Measurements from ENCODE around the gene COL2A1.
A peak's percentile ranks its signal among the peaks of the same experiment; 100 is the strongest.

COL2A1 gene

DNA sequence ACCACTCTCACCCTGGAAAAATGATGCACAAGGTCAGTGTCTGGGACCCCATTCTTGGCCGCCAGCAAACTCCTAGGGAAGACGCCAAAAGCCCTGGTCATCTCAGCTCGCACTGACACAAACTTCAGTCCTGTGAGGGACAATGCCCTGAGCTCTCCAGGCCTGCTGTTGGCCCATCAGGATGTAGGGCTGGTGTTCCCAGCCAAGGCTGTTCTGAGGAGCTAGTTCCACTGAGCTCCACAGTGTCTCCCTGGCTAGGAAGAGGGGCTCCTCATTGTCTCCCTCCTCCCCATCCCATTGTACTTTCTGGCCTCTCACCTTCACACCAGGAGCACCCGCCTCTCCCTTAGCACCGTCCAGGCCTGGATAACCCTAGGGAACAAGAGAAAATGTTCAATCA is 10.8 kb downstream of the COL2A1 start:
- Mint-ChIP-seq H3K4me1 (ENCODE audit: low read depth) (peaks cover 23% of the 10 kb centered on the region), H3K27me3 (peaks cover 32% of the 10 kb centered on the region), H3K4me3 (no peak overlapping the region), H3K9me3 (no peaks in the 10 kb centered on the region), H3K27ac (no peak overlapping the region), H3K36me3 (ENCODE audit: low read depth) (no peaks in the 10 kb centered on the region)
- DNase-seq = no peak

DNA sequence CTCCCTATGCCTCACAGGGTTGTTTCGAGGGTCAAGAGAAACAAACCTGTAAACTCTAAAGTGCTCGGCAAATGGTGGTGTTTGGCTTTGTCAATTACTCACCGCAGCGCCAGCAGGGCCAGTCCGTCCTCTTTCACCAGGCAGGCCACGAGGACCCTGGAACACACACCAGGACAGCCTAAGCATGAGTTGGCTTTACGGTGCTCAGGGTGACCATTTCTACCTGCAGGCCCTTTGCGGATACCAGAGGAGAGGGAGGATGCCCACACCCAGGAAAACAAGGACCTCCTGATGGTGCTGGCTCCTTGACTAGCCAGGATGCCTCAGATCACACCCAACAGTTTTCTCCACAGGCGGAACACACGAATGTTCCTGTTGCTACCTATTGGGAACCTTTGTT is 11.5 kb downstream of the COL2A1 start:
- H3K36me3 Mint-ChIP-seq (ENCODE audit: low read depth) = no peaks in the 10 kb centered on the region
- peaks cover 23% of the 10 kb centered on the region for H3K4me1 Mint-ChIP-seq (ENCODE audit: low read depth)
- no peak overlapping the region for H3K4me3 Mint-ChIP-seq
- H3K9me3 Mint-ChIP-seq = no peaks in the 10 kb centered on the region
- no peak for DNase-seq
- no peak overlapping the region for H3K27ac Mint-ChIP-seq
- peaks cover 32% of the 10 kb centered on the region for H3K27me3 Mint-ChIP-seq

DNA sequence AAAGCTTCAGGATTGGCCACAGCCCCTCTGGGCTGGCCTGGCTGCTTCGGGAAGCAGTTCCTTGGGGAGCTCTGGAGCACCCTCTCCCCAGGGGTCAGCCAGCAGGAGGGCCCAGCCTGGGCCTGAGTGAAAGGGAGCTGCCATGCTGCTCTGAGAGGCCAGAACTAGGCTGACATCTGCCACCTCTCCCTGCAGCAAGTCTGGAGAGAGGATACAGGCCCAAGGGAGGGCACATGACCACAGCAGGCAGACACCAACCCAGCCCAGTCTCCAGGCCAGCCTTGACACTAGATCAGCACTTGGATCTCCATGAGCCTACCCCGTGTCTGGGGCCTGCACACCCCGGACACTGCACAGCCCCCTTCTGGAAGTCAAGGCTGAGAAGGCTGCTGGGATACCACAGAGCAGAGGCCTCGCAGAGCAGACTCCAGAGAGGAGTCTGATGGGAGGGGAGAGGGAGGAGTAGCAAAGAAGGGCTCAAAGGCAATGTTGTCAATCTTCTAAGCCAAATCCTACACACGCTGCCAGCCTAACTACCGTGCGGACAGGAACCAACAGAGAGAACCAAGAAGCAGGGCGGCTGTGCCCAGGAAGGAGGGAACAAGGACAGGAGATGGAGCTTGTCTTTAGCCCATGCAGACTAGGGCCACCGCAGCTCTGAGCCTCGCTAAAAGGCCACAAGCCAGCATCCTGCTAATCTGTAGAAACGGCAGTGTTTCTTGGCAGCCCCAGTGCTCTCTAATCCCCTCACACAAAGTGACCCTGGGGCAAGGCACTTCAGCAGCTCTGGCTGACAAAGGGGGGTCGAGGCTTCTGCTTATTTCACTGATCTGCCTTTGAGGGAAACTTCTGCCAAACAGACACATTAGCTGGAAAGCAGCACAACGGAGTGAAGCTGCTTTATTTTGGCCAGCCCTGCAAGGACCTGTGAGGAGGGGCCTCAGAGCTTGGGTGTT is 12.9 kb downstream of the COL2A1 start:
- no peaks in the 10 kb centered on the region for H3K9me3 Mint-ChIP-seq
- H3K4me1 Mint-ChIP-seq (ENCODE audit: low read depth) = peaks cover 23% of the 10 kb centered on the region
- H3K27ac Mint-ChIP-seq = no peak overlapping the region
- no peaks in the 10 kb centered on the region for H3K36me3 Mint-ChIP-seq (ENCODE audit: low read depth)
- H3K27me3 Mint-ChIP-seq = peaks cover 27% of the 10 kb centered on the region
- DNase-seq = no peak
- H3K4me3 Mint-ChIP-seq = no peak overlapping the region

DNA sequence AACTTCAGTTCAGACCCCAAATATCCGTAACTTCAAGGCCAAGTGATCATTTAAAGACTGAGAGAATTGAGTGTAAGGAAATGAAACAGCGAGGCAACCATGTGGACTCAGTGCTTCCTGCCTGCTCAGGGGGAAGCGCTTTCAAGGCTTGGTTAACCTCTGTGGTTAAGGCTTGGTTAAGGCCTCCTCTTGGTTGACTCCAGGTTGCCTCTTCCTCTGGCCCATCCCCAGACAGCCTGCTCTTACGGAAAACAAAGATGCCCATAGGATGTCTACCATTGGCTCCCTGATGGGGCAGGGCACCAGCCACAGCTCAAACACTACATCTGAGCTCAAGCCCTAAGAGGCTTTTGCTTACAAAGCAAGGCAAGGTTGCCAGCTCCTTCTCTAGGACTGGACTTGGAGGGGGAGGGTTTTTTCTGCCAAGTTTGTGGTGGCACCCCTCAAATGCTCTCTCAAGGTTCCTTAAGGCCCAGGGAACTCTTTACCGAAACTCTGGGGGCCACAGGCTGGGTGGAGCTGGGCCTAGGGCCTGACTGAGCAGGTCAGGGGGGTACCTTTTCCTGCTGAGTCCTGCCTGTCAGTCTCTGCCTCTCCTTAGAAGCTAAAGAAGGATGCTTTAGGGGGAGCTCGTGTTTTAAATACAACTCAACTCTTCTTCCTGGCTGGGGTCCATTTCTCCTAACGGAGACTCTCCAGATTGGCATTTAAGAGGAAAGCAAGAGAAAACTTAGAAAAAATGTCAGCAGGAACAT is 13.7 kb downstream of the COL2A1 start:
- peak; percentile 59 for DNase-seq
- Mint-ChIP-seq H3K36me3 (ENCODE audit: low read depth) (no peaks in the 10 kb centered on the region), H3K27ac (peak overlapping the region; percentile 82), H3K27me3 (peaks cover 23% of the 10 kb centered on the region), H3K4me3 (no peak overlapping the region), H3K4me1 (ENCODE audit: low read depth) (peaks cover 23% of the 10 kb centered on the region), H3K9me3 (no peaks in the 10 kb centered on the region)

DNA sequence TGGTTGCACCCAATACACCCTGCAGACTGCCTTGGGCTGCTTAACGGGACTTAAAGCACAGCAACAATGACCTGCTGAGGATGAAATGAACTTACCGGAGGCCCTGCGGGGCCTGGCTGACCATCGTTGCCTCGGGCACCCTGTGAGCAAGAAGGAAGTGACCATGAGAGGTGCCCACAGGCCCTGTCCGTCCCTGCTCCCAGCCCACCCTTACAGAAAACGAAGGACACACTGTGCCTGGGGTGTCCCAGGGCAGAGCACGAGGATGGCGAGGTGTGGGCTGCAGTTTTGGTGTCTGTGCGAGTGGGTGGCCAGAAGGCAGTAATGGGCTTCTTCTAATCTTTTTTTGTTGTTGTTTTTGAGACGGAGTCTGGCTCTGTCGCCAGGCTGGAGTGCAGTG is 14.6 kb downstream of the COL2A1 start:
- no peaks in the 10 kb centered on the region for H3K36me3 Mint-ChIP-seq (ENCODE audit: low read depth)
- no peak overlapping the region for H3K4me3 Mint-ChIP-seq
- H3K27ac Mint-ChIP-seq = peak overlapping the region; percentile 4
- H3K9me3 Mint-ChIP-seq = no peaks in the 10 kb centered on the region
- H3K27me3 Mint-ChIP-seq = peaks cover 17% of the 10 kb centered on the region
- no peak for DNase-seq
- H3K4me1 Mint-ChIP-seq (ENCODE audit: low read depth) = peaks cover 23% of the 10 kb centered on the region

DNA sequence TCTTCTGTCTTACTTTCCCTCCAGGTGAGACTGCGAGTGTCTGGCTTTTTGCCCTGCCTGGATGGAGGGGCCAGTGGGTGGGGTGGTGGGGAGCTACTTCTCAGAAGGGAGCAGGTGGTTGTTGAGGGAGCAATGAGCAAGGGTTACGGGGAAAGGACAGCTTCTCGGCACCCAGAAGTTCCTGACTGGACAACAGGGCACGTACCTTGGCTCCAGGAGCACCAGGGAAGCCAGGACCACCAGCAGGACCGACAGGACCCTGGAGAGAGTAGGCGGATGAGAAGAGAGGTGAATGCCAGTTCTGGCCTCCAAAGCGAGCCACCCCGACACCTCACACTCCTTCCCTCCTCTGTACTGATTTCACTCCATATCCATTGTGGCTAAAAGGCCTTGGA is 15.3 kb downstream of the COL2A1 start:
- no peak for DNase-seq
- Mint-ChIP-seq H3K27me3 (peaks cover 17% of the 10 kb centered on the region), H3K4me1 (ENCODE audit: low read depth) (peaks cover 23% of the 10 kb centered on the region), H3K27ac (no peak overlapping the region), H3K9me3 (no peaks in the 10 kb centered on the region), H3K4me3 (no peak overlapping the region), H3K36me3 (ENCODE audit: low read depth) (no peaks in the 10 kb centered on the region)

DNA sequence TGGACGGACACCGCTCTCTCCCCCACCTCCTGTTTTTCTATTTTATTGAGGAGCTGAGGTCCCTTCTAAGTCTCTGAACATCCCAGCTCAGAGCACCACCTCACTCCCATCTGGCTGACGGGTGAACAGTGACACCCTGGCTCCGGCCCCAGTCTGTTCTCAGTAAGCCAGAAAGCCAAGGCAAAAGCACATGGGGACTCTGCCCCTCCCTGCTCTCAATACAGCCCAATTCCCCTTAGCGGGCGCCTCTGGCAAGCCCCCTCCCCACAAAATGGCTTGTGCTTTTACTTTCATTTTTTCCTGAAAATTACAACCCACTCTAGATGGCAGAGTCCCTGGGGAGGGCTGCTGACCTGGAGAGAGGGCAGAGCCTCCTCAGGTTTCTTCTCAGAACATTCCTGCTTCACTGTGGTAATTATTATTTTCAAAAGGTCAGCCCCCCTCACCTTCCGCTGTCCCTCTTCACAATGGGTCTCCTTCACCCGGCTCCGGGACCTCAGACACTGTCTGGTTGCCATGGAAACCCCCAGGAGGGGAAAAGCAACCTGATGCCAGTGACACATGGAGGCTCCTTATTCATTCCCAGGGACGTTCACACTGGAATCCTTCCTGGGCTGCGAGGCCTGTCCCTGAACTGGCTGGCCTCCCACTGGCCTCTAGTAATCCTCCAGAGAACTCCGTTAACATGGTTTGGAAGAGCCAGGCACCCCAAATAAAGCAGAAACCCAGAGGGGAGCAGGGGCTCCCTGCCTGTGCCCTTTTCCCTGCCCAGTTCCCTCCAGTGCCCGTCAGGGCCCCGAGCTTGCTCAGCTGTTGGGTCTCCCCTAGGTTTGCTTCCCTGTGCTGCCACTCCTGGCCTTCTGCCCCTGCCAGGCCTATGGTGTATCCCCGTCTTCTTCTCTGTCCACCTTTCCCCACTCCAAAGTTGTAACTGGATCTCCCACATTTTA is 15.9 kb downstream of the COL2A1 start:
- peak; percentile 26 for DNase-seq
- Mint-ChIP-seq H3K36me3 (ENCODE audit: low read depth) (no peaks in the 10 kb centered on the region), H3K27ac (no peak overlapping the region), H3K4me1 (ENCODE audit: low read depth) (peaks cover 23% of the 10 kb centered on the region), H3K27me3 (peaks cover 12% of the 10 kb centered on the region), H3K4me3 (no peak overlapping the region), H3K9me3 (no peaks in the 10 kb centered on the region)

DNA sequence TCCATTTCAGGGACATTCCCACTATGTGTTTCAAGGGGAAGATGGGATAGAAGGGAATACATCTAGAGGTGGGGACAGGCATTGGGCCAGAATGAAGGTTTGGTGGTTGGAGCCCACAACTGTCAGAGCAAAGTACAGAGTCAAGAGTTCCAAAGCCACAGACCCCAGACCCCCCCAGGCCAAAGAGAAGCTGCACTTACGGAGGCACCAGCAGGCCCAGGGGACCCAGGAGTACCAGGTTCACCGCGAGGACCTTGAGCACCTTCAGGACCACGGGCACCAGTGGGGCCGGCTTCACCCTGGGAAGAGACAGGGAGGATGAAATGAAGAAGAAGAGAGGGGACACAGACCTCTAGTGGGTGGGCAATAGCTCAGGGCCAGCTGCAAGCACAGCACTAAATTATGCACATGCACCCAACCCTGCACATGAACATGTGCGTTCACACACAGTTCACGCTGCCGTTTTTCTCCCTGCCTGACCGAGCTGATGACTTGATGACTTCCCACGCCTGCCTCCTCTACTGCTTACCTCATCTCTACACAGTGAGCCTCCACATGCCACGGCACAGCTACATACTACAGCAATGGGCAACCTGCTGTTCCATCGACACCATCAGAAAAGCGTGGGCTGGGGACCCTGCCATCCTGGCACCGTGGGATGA is 16.7 kb downstream of the COL2A1 start:
- no peaks in the 10 kb centered on the region for H3K9me3 Mint-ChIP-seq
- no peak overlapping the region for H3K4me3 Mint-ChIP-seq
- H3K27ac Mint-ChIP-seq = no peak overlapping the region
- H3K4me1 Mint-ChIP-seq (ENCODE audit: low read depth) = peaks cover 23% of the 10 kb centered on the region
- peak; percentile 19 for DNase-seq
- H3K36me3 Mint-ChIP-seq (ENCODE audit: low read depth) = no peaks in the 10 kb centered on the region
- peaks cover 9% of the 10 kb centered on the region for H3K27me3 Mint-ChIP-seq

DNA sequence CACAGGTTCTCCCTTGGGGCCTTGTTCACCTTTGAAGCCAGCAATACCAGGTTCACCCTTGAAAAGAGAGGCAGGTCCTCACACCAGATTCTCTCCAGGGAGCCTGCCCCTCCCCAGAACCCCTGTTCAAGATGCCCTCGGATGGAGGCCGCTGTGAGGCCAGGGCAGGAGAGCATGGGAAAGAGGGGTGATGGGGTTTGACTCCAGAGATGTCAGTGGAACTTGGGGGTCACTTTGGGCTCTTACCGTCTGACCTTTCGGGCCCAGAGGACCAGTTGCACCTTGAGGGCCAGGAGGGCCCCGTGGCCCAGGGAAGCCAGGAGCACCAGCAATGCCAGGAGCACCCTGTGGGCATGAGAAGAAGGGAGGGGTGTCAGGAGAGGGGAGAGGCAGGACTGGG is 17.4 kb downstream of the COL2A1 start:
- Mint-ChIP-seq H3K36me3 (ENCODE audit: low read depth) (no peaks in the 10 kb centered on the region), H3K9me3 (no peaks in the 10 kb centered on the region), H3K4me1 (ENCODE audit: low read depth) (peaks cover 23% of the 10 kb centered on the region), H3K4me3 (no peak overlapping the region), H3K27me3 (peaks cover 5% of the 10 kb centered on the region), H3K27ac (no peak overlapping the region)
- DNase-seq = no peak

DNA sequence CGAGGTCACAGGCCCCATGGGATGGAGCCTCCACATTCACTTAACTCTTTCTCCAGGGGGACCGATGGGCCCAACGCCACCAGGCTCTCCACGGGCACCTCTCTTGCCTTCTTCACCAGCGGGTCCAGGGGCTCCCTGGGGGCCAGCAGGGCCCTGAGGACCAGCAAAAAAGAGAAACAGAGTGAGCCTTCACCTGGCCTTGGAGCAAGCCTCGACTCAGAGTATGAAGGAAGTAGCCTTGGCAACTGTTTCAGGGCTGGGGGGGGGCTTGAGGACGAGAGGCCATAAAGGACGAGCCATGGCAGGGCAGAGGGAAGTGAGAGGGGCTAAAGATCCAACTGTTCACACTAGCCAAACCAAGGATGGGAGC is 18.0 kb downstream of the COL2A1 start:
- peaks cover 4% of the 10 kb centered on the region for H3K27me3 Mint-ChIP-seq
- no peaks in the 10 kb centered on the region for H3K36me3 Mint-ChIP-seq (ENCODE audit: low read depth)
- no peak overlapping the region for H3K27ac Mint-ChIP-seq
- peaks cover 23% of the 10 kb centered on the region for H3K4me1 Mint-ChIP-seq (ENCODE audit: low read depth)
- no peak for DNase-seq
- H3K4me3 Mint-ChIP-seq = no peak overlapping the region
- H3K9me3 Mint-ChIP-seq = no peaks in the 10 kb centered on the region

DNA sequence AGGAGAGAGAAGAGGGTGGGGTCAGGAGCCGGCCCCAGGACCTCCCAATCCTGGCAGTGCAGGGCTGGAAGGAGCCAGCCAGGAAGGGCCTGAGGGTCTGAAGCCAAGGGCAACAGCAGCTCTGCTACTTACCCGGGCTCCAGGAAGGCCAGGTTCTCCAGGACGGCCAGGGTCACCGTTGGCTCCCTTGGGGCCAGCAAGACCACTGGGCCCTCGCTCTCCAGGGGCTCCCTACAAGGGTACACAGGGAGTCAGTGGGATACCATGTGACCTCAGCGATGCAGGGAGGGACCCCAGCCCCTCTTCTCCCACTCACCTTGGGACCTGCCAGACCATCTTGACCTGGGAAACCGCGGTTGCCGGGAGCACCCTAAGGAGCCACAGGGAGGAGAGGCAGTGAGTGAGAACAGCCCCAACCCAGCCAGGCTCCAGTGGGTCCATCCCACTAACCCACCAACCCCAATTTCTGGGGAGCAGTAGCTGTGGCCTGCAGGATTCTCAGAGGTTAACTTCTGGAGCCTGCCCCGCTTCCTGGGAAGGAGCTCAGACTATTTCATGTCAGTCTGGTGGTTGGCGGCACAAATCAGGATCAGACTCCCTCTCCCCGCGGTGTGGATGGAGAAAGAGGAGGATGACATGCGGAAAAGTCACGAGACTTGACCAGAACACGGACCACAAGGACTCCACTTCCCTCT is 18.5 kb downstream of the COL2A1 start:
- H3K4me3 Mint-ChIP-seq = no peak overlapping the region
- no peaks in the 10 kb centered on the region for H3K36me3 Mint-ChIP-seq (ENCODE audit: low read depth)
- peaks cover 4% of the 10 kb centered on the region for H3K27me3 Mint-ChIP-seq
- H3K27ac Mint-ChIP-seq = no peak overlapping the region
- H3K9me3 Mint-ChIP-seq = no peaks in the 10 kb centered on the region
- H3K4me1 Mint-ChIP-seq (ENCODE audit: low read depth) = peaks cover 18% of the 10 kb centered on the region
- no peak for DNase-seq

DNA sequence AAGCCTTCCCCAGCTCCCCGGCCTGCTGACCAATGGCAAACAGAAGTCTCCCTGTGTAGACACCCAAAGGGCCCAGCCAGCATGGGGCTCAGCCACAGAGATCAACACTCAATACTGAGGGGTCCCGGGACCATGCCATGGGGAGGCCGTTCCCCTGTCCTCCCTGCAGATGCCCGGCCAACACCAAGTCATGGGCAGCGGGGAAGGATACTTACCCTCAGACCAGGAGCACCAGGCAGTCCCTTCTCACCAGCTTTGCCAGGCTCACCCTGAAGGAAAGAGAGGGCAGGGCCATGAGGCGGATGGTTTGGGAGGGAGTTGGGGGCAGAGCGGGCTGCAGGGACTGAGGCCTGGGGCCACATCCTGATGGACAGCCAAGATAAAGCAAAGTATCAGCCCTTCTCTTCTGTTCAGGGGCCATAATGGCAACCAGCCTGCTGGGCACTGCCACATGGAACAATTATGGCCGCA is 19.9 kb downstream of the COL2A1 start:
- no peaks in the 10 kb centered on the region for H3K9me3 Mint-ChIP-seq
- no peaks in the 10 kb centered on the region for H3K36me3 Mint-ChIP-seq (ENCODE audit: low read depth)
- H3K27me3 Mint-ChIP-seq = peaks cover 4% of the 10 kb centered on the region
- no peak overlapping the region for H3K27ac Mint-ChIP-seq
- no peak overlapping the region for H3K4me3 Mint-ChIP-seq
- DNase-seq = no peak
- peaks cover 4% of the 10 kb centered on the region for H3K4me1 Mint-ChIP-seq (ENCODE audit: low read depth)

DNA sequence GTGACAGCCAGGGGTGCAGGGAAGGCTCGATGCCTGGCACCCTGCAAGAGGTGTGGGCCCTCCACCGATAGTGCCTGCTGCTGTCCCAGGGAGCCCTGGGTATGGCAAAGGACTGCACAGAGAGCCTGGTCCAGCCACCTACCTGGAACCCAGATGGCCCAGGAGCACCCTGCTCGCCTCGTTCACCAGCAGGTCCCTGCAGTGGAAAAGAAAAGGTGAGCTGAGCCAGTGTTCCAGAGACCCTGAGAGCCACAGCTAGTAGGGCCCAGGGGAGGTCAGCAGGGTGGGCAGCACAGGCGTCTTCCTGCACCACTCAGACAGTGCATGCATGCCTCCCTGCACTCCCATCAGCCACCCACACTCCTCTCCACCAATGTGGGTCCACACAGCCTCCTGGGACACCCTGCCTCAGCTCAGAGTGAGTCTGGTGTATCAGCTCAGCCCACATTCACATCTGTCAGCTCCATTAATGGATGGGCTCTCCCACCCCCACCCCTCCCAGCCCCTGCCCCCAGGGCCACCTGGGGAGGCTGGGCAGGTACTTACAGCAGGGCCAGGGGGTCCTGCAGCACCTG is 20.6 kb downstream of the COL2A1 start:
- Mint-ChIP-seq H3K4me1 (ENCODE audit: low read depth) (no peaks in the 10 kb centered on the region), H3K27me3 (no peaks in the 10 kb centered on the region), H3K36me3 (ENCODE audit: low read depth) (no peaks in the 10 kb centered on the region), H3K27ac (no peak overlapping the region), H3K9me3 (no peaks in the 10 kb centered on the region), H3K4me3 (no peak overlapping the region)
- no peak for DNase-seq
